ENCODE results near the gene LDLRAD3.

- TF ChIP-seq ZC3H10 (CRISPR knock-in tag; IDR thresholded peaks at IDR 0.05) (no peak), PATZ1 (CRISPR knock-in tag; IDR thresholded peaks at IDR 0.05; ENCODE audit: borderline replicate concordance) (no peak), POU6F1 (CRISPR knock-in tag; IDR thresholded peaks at IDR 0.05; ENCODE audit: borderline replicate concordance, low read depth) (no peak), ZNF565 (CRISPR knock-in tag; conservative IDR thresholded peaks at IDR 0.05; ENCODE audit: low read depth) (no peak), CSRNP3 (CRISPR knock-in tag; IDR thresholded peaks at IDR 0.05) (no peak), ZFP30 (CRISPR knock-in tag; IDR thresholded peaks at IDR 0.05) (no peak), TOX (CRISPR knock-in tag; IDR thresholded peaks at IDR 0.05; ENCODE audit: borderline replicate concordance) (no peak), ZNF70 (CRISPR knock-in tag; IDR thresholded peaks at IDR 0.05) (no peak)
These were observed 54.8 kb downstream of the LDLRAD3 start for GRCh38 chr11:35998634-35999033.

All from SK-N-SH treated with all-trans-retinoic acid at 6 μM for 48 hours (cell line).